ENCODE data around the gene GFI1.
"Not testable (repeated sequence)": the region's sequence is repeated elsewhere in the genome, so short reads cannot be mapped to it uniquely, and the experiment has no call there.

GFI1 gene

DNA sequence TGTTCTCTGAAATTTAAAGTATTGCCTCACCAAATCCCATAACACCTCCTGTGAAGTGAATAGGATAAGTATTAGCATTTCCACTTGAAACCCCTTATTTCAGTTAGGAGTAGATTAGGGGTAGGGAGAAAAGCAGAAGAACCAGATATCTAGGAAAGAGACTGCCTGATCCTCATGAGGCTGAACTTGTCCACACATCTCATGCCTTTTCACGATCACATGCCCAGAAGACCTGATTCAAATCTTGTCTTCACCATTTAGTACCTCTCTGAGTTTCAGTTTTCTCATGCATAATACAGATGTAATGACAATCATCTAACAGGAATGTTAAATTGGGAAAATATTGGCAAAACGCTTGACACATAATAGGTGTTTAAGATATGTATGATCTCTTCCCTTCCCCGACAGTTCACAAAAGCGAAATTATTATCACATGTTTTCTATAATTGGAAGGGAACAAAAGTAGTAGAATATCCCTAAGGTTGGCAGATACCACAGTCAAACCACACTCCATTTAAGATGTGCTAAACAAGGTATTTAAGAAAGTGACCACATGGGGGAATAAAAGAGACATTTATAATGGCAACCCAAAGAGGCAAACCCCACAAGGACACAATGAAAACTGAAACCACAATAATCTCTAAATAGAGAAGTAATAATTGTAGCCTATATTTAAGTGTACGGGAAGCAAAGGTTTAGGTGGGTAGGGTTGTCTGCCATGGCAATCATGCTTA, 25.2 kb downstream of the GFI1 start:
- no peak for DNase-seq

DNA sequence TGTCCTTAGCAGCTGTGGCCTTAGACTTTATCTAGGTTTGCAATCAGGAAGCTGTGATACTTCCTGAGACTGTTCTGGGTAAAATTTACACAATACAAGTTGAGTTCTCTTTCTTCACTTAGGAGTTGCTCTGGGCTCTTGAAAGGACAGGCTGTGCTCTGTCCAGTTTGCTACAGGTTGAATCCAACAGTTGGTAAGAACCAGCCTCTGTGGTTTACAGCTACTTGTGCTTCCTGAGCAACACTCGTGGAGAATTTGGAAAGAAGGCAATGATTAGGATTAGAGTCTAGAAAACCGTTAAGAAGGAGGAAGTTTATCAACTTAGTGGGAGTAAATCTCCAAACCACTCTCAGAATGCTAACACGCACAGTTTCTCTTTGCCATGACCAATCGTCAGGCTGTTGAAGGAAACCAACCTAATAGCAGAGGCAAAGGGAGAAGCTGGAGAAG, 26.8 kb downstream of the GFI1 start:
- DNase-seq = no peak

DNA sequence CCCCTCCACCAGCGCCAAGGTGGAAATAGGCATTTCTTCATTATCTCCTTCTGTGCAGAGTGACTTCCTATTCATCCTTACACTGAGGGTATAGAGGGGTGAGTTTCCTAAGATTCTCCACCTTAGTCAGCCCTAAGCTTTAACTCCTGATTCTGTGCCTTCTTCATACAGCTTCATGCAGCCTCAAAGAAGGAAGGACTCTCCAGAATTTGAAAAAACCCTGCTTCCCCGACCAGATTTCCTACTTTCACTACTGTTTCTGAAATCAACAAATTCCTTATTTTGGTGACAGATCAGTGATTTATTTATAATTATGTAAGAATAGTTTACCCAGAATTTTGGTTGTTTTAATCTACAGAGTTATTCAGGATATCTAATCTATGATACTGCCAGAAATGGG, 28.6 kb downstream of the GFI1 start:
- DNase-seq = no peak

DNA sequence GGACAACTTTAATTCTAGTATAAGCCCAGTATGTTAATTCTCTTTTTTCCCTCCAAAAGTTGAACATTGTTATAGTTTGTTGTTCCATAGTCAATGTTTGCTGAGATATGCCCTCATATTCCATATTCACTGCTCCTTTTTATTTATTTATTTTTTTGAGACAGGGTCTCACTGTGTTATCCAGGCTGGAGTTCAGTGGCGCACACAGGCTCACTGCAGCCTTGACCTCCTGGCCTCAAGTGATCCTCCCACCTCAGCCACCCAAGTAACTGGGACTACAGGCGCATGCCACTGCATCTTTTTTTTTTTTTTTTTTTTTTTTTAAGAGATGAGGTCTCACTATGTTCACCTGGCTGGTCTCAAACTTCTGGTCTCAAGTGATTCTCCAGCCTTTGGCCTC, 38.7 kb downstream of the GFI1 start:
- DNase-seq = no peak

DNA sequence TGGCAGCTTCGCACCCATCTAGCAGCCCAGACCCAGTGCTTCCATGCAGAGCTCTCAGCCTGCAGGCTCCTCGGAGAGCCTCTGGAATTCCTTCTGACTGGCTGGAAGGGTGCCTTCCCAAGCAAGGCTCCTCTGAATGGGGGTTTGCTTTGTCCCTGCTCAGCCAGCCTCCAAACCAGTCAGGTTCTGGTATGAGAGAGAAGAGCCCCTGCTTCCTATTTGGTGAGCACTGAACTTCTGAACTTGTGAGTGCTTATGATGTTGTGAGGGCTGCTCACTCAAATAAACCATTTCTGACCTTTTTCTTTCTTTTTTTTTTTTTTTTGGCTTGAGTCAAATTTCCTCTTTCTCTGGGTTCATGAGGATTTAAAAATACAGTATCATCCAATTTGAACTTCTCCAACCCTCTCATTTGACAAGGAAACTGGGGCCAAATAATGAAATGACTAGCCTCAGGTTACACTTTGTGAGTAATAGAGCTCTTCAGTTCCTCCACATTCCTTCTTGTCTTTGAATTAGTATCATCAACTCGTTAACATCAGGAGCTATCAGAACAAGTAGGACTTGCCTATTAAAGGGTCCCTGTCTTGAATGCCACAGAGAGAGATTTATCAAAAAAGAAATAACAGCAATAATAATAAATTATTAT, 39.6 kb downstream of the GFI1 start:
- DNase-seq = no peak

DNA sequence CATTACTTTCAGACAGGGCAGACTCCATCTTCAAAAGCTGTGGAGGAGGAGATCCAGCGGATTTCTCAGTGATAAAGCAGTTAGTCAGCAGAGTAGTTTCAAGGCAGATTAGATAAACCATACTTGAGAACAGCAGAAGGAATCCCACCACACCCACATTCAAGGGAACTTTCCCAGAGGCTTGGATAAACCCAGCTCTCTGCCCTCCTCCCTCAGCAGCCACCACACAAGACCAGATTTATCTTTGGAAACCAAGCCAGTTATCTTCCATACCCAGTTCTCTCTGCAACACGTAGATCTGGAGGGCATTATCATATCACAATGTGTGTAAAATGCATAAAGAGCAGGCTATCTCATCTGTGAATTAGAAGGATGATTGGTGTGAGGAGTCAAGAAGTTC, 40.2 kb downstream of the GFI1 start:
- no peak for DNase-seq

DNA sequence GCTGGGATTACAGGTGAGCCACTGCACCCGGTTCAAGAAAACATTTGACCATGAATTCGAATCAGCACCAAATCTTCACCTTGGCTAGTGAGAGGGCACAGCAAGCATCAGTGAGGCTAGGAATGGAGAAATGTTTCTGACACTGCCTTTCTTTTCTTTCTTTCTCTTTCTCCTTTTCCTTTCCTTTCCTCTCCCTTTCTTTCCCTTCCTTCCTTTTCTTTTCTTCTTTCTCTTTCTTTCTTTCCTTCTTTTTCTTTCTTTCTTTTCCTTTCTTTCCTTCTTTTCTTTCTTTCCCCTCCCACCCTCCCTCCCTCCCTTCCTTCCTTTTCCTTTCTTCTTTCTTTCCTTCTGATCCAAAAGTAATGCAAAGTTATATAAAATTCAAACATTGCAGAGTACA, 40.9 kb downstream of the GFI1 start:
- no peak for DNase-seq

DNA sequence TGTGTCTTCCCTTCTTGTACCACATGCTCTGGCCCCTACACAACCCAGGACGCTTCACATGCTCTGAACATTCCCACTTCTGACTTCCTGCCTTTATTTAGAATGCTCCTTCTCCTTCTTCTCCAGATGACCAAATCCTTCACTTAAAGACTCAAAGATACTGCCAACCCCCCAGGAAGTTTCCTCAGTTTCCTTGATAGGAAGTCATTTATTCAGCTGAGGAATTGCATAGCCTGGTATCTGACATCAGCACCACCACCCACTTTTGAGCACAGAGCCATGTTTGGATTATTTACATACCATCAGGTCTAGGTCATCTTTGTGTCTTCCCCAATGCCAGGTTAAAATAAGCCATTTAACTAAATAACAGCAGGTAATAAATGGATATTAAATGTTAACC, 42.4 kb downstream of the GFI1 start:
- no peak for DNase-seq

DNA sequence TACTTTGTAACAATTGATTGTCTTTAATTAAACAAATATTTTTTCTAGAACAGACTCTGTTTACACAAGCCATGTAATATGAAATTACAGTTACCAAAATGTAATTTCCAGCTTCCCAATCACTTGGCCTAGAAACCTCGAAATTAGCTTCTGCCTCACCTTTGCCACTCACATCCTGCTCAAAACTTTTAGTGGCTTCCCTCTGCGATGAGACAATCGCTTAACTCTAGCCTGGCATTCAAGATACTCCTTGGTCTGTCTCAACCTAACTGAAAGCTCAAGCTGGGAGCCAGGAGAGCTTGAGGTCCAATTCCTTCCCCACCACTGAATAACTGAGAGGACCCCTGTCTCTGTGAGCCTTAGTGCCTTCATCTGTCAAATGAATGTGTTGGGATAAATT, 42.8 kb downstream of the GFI1 start:
- no peak for DNase-seq

DNA sequence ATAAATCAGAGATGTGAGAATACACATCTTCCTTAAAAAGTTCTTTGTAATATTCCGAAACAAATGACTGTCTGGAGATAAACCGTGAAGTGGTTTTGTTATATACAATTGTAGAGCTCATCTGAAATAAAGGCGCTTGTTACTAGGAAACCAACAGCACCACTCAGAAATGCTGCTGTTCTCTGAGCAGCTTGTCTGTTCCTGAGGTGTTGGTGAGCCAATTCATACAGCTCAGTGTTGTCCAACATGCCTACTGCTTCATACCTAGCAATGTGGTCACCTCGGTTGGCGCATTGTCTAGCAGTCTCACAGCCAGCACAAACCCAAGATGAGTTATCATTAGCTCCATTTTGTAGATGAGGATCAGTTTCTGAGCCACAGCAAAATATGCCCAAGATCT, 44.4 kb downstream of the GFI1 start:
- DNase-seq = no peak

DNA sequence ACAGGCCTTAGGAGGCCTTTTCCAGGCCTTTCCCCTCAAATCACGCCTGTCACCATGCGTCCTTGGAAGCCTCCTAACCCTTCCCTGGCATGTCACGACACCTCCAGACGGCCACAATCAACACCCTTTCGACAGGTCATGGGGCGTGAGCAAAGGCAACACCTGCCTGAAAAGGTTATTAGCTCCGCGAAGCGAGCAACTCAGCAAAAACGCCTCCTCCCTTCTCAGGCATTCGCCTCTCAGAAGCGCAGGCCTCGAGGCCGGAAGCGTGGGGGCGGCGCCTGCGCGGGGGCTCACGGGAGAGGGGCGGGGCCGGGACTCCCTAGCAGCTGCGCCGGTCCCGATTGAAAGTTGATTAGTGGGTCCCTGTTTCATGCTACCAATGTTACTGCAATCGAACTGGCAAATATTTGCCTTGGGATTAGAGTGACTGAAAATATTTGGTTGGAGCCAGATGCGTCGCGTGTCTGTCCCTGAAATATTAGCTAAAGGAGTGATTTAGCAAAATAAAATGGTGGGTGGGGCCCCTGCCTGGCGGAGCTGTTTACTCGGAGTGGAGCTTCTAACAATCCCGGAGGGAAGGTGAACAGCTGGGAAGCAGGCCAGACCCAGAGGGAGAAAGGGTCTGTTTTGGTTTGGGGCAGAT, 44.9 kb downstream of the GFI1 start:
- no peak for DNase-seq

DNA sequence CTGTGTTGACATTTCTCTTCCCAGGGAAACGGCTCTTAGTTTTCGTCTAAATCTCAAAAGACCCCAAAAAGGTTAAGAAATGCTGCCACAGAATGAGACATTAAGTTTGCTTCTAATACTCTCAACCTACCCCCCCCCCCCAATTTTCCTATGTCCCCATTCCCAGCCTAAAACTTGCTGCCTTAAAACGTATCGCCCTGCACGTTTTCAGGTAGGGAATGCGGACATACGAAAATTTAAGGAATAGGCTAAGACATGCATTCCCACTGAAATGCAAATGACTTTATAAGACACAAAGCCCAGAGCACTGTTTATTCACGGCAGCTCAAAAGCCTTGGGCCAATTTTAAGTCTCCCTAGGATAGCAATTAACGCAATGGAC, 45.4 kb downstream of the GFI1 start:
- no peak for DNase-seq

DNA sequence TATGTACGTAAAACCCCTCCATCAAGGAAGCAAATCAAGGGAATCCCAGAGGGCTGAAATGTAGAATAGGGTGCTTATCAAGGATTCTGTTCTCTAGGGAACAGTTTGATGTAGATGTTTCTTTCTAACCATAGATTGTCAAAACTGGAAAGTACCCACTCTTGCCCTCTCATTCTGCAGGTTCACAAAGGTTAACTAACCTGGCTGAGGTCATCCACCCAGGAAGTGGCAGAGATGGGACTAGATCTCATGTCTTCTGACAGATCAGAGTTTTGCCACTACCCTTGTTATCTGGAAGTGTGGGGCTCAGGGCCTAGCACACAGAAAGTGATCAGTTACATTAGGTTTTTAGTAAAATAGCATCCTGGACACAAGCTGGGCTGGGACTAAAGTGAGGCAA, 47.4 kb downstream of the GFI1 start:
- no peak for DNase-seq

DNA sequence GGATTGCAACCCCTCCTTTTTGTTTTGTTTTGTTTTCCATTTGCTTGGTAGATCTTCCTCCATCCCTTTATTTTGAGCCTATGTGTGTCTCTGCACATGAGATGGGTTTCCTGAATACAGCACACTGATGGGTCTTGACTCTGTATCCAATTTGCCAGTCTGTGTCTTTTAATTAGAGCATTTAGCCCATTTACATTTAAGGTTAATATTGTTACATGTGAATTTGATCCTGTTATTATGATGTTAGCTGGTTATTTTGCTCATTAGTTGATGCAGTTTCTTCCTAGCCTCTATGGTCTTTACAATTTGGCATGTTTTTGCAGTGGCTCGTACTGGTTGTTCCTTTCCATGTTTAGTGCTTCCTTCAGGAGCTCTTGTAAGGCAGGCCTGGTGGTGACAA, 52.2 kb downstream of the GFI1 start:
- not testable (repeated sequence) for DNase-seq

DNA sequence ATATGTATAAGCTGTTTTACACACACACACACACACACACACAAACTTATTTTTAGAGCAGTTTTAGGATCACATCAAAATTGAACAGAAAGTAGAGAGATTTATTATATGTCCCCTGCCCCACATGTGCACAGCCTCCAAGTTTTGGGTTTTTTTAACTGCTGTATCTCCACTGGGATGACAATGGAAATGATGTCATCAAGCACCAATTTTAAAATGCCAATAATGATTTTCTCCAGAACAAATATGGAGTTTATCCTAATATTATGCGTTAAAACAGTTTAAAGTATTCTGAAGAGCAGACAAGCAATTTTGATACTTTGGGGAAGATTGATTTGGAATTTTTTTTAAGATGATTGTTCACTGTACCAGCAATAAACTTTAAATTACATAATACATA, 56.7 kb downstream of the GFI1 start:
- no peak for DNase-seq

DNA sequence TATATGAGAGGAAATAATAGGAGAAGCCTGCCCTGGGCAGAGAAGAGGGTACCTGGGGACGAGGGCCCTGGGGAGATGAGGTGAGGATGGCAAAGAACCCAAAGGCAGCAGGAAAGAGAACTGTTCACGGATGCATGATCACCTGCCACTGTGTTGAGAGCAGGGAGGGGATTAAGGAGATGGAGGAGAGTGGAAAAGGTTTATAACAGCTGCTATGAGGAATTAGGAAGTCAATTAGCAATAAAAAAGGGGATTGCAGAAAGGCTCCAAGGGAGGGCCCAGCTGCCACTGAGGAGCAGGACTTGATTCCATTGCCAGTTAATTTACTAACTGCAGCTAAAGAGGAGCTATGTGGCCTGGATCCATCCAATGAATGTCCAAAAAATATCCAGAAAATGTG, 61.1 kb downstream of the GFI1 start:
- no peak for DNase-seq

Data from GOT3 (cell line).